ENCODE results near the gene ELF1.
"Not testable (repeated sequence)": the region's sequence is repeated elsewhere in the genome, so short reads cannot be mapped to it uniquely, and the experiment has no call there.

ELF1 gene

DNA sequence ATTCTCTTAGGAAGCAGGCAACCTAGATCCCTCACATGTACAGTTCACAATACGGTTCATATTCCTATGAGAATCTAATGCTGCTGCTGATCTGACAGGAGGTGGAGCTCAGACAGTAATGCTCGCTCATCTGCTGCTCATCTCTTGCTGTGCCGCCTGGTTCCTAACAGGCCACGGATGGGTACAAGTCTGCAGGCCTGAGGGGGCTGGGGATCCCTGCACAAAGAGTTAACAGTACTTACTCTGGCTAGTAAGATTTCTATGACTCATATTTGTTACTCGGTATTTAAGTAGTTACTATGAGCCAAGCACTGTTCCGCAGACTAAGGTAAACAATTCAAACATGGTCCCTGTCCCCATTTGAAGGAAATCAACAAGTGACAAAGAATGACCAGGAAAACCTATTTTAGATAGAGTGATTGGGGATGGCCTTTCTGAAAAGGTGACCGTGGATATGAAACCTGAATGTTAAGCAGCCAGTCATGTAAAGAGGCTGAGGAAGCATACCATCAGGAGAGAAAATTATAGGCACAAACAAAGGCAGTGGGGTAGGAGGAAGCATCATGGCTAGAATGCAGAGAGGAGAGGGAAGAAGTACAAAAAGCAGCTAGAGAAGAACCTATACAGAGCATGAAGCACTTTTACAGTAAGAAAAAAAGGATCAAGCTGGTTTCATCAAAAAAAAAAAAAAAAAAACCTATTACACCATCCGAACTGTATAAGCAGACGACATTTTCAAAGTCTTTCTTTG, 21.6 kb upstream of the ELF1 start:
- DNase-seq (ENCODE audit: low spot score), result no peak
- in situ Hi-C loops (cut with MboI; ENCODE audit: low sequenced_read_pairs, unreplicated experiment), result no loop called here
- TF ChIP-seq CTCF (IDR thresholded peaks at IDR 0.05; ENCODE audit: borderline replicate concordance, control extremely low read depth, extremely low read depth, insufficient read depth, missing control alignments), result no peak

GRCh38 chr13:41039746-41040145, 20.6 kb upstream of the ELF1 start:
- no peak for TF ChIP-seq CTCF (IDR thresholded peaks at IDR 0.05; ENCODE audit: borderline replicate concordance, control extremely low read depth, extremely low read depth, insufficient read depth, missing control alignments)
- DNase-seq (ENCODE audit: low spot score), result no peak
- in situ Hi-C loops (cut with MboI; ENCODE audit: low sequenced_read_pairs, unreplicated experiment), result no loop called here

DNA sequence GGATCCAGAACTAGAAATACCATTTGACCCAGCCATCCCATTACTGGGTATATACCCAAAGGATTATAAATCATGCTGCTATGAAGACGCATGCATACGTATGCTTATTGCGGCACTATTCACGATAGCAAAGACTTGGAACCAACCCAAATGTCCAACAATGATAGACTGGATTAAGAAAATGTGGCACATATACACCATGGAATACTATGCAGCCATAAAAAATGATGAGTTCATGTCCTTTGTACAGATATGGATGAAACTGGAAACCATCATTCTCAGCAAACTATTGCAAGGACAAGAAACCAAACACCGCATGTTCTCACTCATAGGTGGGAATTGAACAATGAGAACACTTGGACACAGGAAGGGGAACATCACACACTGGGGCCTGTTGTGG, 17.4 kb upstream of the ELF1 start:
- in situ Hi-C loops (cut with MboI; ENCODE audit: low sequenced_read_pairs, unreplicated experiment); DNase-seq (ENCODE audit: low spot score): not testable (repeated sequence)

DNA sequence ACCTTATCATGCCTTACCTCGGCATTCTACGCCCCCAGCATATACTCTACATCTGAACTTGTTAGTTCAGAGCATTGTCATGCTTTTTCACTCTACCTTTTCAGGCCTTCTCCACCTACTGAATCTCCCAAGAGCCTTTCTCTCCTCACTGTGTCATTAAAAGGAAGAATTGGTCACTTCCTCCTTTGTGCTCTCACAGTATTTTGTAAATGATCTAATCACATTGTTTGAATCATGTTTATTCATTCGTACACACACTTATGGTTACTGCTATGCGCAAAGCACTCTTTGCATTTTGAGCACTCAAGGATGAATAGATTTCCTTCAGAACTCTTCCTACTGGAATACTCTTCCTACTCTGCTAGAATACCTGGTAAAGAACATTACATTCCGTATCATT, 15.8 kb upstream of the ELF1 start:
- DNase-seq (ENCODE audit: low spot score), result no peak
- in situ Hi-C loops (cut with MboI; ENCODE audit: low sequenced_read_pairs, unreplicated experiment), result no loop called here
- no peak for TF ChIP-seq CTCF (IDR thresholded peaks at IDR 0.05; ENCODE audit: borderline replicate concordance, control extremely low read depth, extremely low read depth, insufficient read depth, missing control alignments)

- no peak for TF ChIP-seq CTCF (IDR thresholded peaks at IDR 0.05; ENCODE audit: borderline replicate concordance, control extremely low read depth, extremely low read depth, insufficient read depth, missing control alignments)
- in situ Hi-C loops (cut with MboI; ENCODE audit: low sequenced_read_pairs, unreplicated experiment), result no loop called here
- no peak for DNase-seq (ENCODE audit: low spot score)
Observed at GRCh38 chr13:41034382-41034781, 15.3 kb upstream of the ELF1 start.

DNA sequence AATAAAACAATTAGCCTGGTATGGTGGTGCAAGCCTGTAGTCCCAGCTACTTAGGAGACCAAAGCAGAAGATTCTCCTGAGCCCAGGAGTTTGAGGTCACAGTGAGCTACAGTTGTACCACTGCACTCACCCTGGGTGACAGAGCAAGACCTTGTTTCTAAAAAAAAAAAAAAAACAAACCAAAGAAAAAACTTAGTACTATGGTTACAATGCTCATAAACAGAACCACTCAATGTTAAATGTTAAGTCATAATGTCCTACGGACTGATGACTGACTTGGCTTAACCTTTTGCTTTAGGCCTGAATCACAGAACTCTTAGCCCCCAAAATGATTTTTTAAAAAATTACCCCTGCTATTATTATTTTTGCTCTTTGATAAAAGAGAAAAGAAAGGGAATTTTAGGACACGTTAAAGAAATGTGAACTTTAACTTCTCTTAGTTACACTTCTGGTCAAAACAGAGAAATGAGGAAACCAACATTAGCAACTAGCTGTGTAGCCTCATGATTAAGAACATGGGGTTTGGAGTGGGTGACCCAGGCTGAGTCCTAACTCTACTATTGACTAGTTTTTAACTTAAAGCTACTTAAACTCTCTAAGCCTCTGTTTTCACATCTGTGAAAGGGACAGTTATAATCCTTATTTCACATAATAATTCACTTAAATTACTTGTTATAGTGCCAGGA, 13.7 kb upstream of the ELF1 start:
- DNase-seq (ENCODE audit: low spot score), result no peak
- no peak for TF ChIP-seq CTCF (IDR thresholded peaks at IDR 0.05; ENCODE audit: borderline replicate concordance, control extremely low read depth, extremely low read depth, insufficient read depth, missing control alignments)

GRCh38 chr13:41029629-41030028, 10.5 kb upstream of the ELF1 start:
- TF ChIP-seq CTCF (IDR thresholded peaks at IDR 0.05; ENCODE audit: borderline replicate concordance, control extremely low read depth, extremely low read depth, insufficient read depth, missing control alignments), result peak; percentile 14
- no peak for DNase-seq (ENCODE audit: low spot score)
- in situ Hi-C loops (cut with MboI; ENCODE audit: low sequenced_read_pairs, unreplicated experiment), result no loop called here

More for the DNA sequence above, 13.7 kb upstream of the ELF1 start:
- in situ Hi-C loops (cut with MboI; ENCODE audit: low sequenced_read_pairs, unreplicated experiment), result no loop called here

All from GM13976 (cell line).